HG03025 (cell line): ENCODE data around the gene SRSF11.

Experiments used
- ATAC-seq: cut with Tn5 transposase; IDR thresholded peaks from one replicate; pipeline ENCODE4 v1.9.1; 2021; ENCODE audit warnings: mild to moderate bottlenecking, moderate library complexity; ENCODE audit not compliant: unreplicated experiment, low FRiP score

Gene SRSF11

GRCh38 chr1:70299472-70299871 is 78.3 kb downstream of the SRSF11 start:
- ATAC-seq, result no peak
